Measurements from ENCODE around the gene PLD6.

The PLD6 gene

GRCh38 chr17:17176341-17176740 lies 29.8 kb downstream of the PLD6 start:
- H4K8ac ChIP-seq (ENCODE audit: low read depth, low read length): no peak overlapping the region
- H3K4me1 ChIP-seq (ENCODE audit: control insufficient read depth, low read depth, low read length): no peaks in the 10 kb centered on the region
- no peak overlapping the region for H3K4ac ChIP-seq (ENCODE audit: low read depth, low read length)
- no peaks in the 10 kb centered on the region for H3K27me3 ChIP-seq (ENCODE audit: insufficient read depth, low read length, poor library complexity)
- no CpG with 5 or more reads among the region's 12 CpGs for WGBS (ENCODE audit: extremely low coverage, insufficient coverage, low lambda C conversion rate)
- H3K23ac ChIP-seq (ENCODE audit: low read length): no peak overlapping the region
- no peaks in the 10 kb centered on the region for H3K79me2 ChIP-seq (ENCODE audit: control insufficient read depth, insufficient read depth, low read length)
- no peak overlapping the region for H3K4me3 ChIP-seq (ENCODE audit: low read length)
- H3K56ac ChIP-seq (ENCODE audit: low read length): no peak overlapping the region
- DNase-seq: no peak
- no peaks in the 10 kb centered on the region for H3K79me1 ChIP-seq (ENCODE audit: low read length)
- H2BK5ac ChIP-seq (ENCODE audit: low read length): no peak overlapping the region
- peaks cover 30% of the 10 kb centered on the region for H3K36me3 ChIP-seq (ENCODE audit: control insufficient read depth, insufficient read depth, low read length)
- H2AK5ac ChIP-seq (ENCODE audit: low read length): no peak overlapping the region
- H4K5ac ChIP-seq (ENCODE audit: low read length): no peak overlapping the region
- H3K18ac ChIP-seq (ENCODE audit: low read length): no peak overlapping the region
- H3K4me2 ChIP-seq (ENCODE audit: low read length): no peak overlapping the region
- no peak overlapping the region for H2BK120ac ChIP-seq (ENCODE audit: low read depth, low read length)
- no peak overlapping the region for H3K9ac ChIP-seq (ENCODE audit: low read length)
- H2BK15ac ChIP-seq (replicated peaks; ENCODE audit: low read depth): no peak overlapping the region
- H3K27ac ChIP-seq (ENCODE audit: low read depth, low read length): no peak overlapping the region

- Histone ChIP-seq H3K4me3 (ENCODE audit: low read length) (no peak overlapping the region), H3K18ac (ENCODE audit: low read length) (no peak overlapping the region), H2AK5ac (ENCODE audit: low read length) (no peak overlapping the region), H3K79me1 (ENCODE audit: low read length) (no peaks in the 10 kb centered on the region), H3K4me1 (ENCODE audit: control insufficient read depth, low read depth, low read length) (no peaks in the 10 kb centered on the region), H2BK5ac (ENCODE audit: low read length) (no peak overlapping the region), H3K27ac (ENCODE audit: low read depth, low read length) (no peak overlapping the region), H3K36me3 (ENCODE audit: control insufficient read depth, insufficient read depth, low read length) (peaks cover 30% of the 10 kb centered on the region), H3K27me3 (ENCODE audit: insufficient read depth, low read length, poor library complexity) (no peaks in the 10 kb centered on the region), H2BK120ac (ENCODE audit: low read depth, low read length) (no peak overlapping the region), H3K4me2 (ENCODE audit: low read length) (no peak overlapping the region), H3K56ac (ENCODE audit: low read length) (no peak overlapping the region), H3K23ac (ENCODE audit: low read length) (no peak overlapping the region), H4K5ac (ENCODE audit: low read length) (no peak overlapping the region), H2BK15ac (replicated peaks; ENCODE audit: low read depth) (no peak overlapping the region), H3K9ac (ENCODE audit: low read length) (no peak overlapping the region), H3K4ac (ENCODE audit: low read depth, low read length) (no peak overlapping the region), H4K8ac (ENCODE audit: low read depth, low read length) (no peak overlapping the region), H3K79me2 (ENCODE audit: control insufficient read depth, insufficient read depth, low read length) (no peaks in the 10 kb centered on the region)
- DNase-seq: no peak
- no CpG with 5 or more reads among the region's 12 CpGs for WGBS (ENCODE audit: extremely low coverage, insufficient coverage, low lambda C conversion rate)
Observed at GRCh38 chr17:17175917-17176316, 30.2 kb downstream of the PLD6 start.

GRCh38 chr17:17175340-17175739 lies 30.8 kb downstream of the PLD6 start:
- no peak overlapping the region for H3K4ac ChIP-seq (ENCODE audit: low read depth, low read length)
- H2BK120ac ChIP-seq (ENCODE audit: low read depth, low read length): no peak overlapping the region
- H3K4me2 ChIP-seq (ENCODE audit: low read length): no peak overlapping the region
- no peaks in the 10 kb centered on the region for H3K79me1 ChIP-seq (ENCODE audit: low read length)
- no peak overlapping the region for H4K5ac ChIP-seq (ENCODE audit: low read length)
- no peak overlapping the region for H2BK5ac ChIP-seq (ENCODE audit: low read length)
- H3K36me3 ChIP-seq (ENCODE audit: control insufficient read depth, insufficient read depth, low read length): peaks cover 30% of the 10 kb centered on the region
- no peaks in the 10 kb centered on the region for H3K79me2 ChIP-seq (ENCODE audit: control insufficient read depth, insufficient read depth, low read length)
- no peaks in the 10 kb centered on the region for H3K27me3 ChIP-seq (ENCODE audit: insufficient read depth, low read length, poor library complexity)
- no peak overlapping the region for H3K18ac ChIP-seq (ENCODE audit: low read length)
- no peak overlapping the region for H2AK5ac ChIP-seq (ENCODE audit: low read length)
- H3K27ac ChIP-seq (ENCODE audit: low read depth, low read length): no peak overlapping the region
- H2BK15ac ChIP-seq (replicated peaks; ENCODE audit: low read depth): no peak overlapping the region
- no peaks in the 10 kb centered on the region for H3K4me1 ChIP-seq (ENCODE audit: control insufficient read depth, low read depth, low read length)
- no peak overlapping the region for H3K4me3 ChIP-seq (ENCODE audit: low read length)
- no peak for DNase-seq
- H3K56ac ChIP-seq (ENCODE audit: low read length): no peak overlapping the region
- no peak overlapping the region for H3K9ac ChIP-seq (ENCODE audit: low read length)
- no CpG with 5 or more reads among the region's 8 CpGs for WGBS (ENCODE audit: extremely low coverage, insufficient coverage, low lambda C conversion rate)
- no peak overlapping the region for H3K23ac ChIP-seq (ENCODE audit: low read length)
- H4K8ac ChIP-seq (ENCODE audit: low read depth, low read length): no peak overlapping the region

- Histone ChIP-seq H2AK5ac (ENCODE audit: low read length) (no peak overlapping the region), H3K36me3 (ENCODE audit: control insufficient read depth, insufficient read depth, low read length) (peaks cover 25% of the 10 kb centered on the region), H4K8ac (ENCODE audit: low read depth, low read length) (no peak overlapping the region), H3K4me1 (ENCODE audit: control insufficient read depth, low read depth, low read length) (no peaks in the 10 kb centered on the region), H3K18ac (ENCODE audit: low read length) (no peak overlapping the region), H3K9ac (ENCODE audit: low read length) (no peak overlapping the region), H2BK15ac (replicated peaks; ENCODE audit: low read depth) (no peak overlapping the region), H3K27ac (ENCODE audit: low read depth, low read length) (no peak overlapping the region), H3K4me2 (ENCODE audit: low read length) (no peak overlapping the region), H2BK120ac (ENCODE audit: low read depth, low read length) (no peak overlapping the region), H3K23ac (ENCODE audit: low read length) (no peak overlapping the region), H2BK5ac (ENCODE audit: low read length) (no peak overlapping the region), H3K27me3 (ENCODE audit: insufficient read depth, low read length, poor library complexity) (no peaks in the 10 kb centered on the region), H3K4me3 (ENCODE audit: low read length) (no peak overlapping the region), H3K4ac (ENCODE audit: low read depth, low read length) (no peak overlapping the region), H3K56ac (ENCODE audit: low read length) (no peak overlapping the region), H3K79me2 (ENCODE audit: control insufficient read depth, insufficient read depth, low read length) (no peaks in the 10 kb centered on the region), H3K79me1 (ENCODE audit: low read length) (no peaks in the 10 kb centered on the region), H4K5ac (ENCODE audit: low read length) (no peak overlapping the region)
- no peak for DNase-seq
- no CpG with 5 or more reads among the region's 14 CpGs for WGBS (ENCODE audit: extremely low coverage, insufficient coverage, low lambda C conversion rate)
Observed at GRCh38 chr17:17173921-17174320, 32.2 kb downstream of the PLD6 start.

- H3K79me2 ChIP-seq (ENCODE audit: control insufficient read depth, insufficient read depth, low read length): no peaks in the 10 kb centered on the region
- no peak overlapping the region for H4K8ac ChIP-seq (ENCODE audit: low read depth, low read length)
- H3K27me3 ChIP-seq (ENCODE audit: insufficient read depth, low read length, poor library complexity): no peaks in the 10 kb centered on the region
- peaks cover 25% of the 10 kb centered on the region for H3K36me3 ChIP-seq (ENCODE audit: control insufficient read depth, insufficient read depth, low read length)
- H2BK5ac ChIP-seq (ENCODE audit: low read length): no peak overlapping the region
- DNase-seq: no peak
- no peak overlapping the region for H3K4me2 ChIP-seq (ENCODE audit: low read length)
- no peak overlapping the region for H3K23ac ChIP-seq (ENCODE audit: low read length)
- H3K4ac ChIP-seq (ENCODE audit: low read depth, low read length): no peak overlapping the region
- no peaks in the 10 kb centered on the region for H3K79me1 ChIP-seq (ENCODE audit: low read length)
- no peak overlapping the region for H3K18ac ChIP-seq (ENCODE audit: low read length)
- H2BK15ac ChIP-seq (replicated peaks; ENCODE audit: low read depth): no peak overlapping the region
- WGBS (ENCODE audit: extremely low coverage, insufficient coverage, low lambda C conversion rate): no CpG with 5 or more reads among the region's 9 CpGs
- H2BK120ac ChIP-seq (ENCODE audit: low read depth, low read length): no peak overlapping the region
- no peak overlapping the region for H3K9ac ChIP-seq (ENCODE audit: low read length)
- H3K4me3 ChIP-seq (ENCODE audit: low read length): no peak overlapping the region
- no peak overlapping the region for H4K5ac ChIP-seq (ENCODE audit: low read length)
- no peak overlapping the region for H2AK5ac ChIP-seq (ENCODE audit: low read length)
- H3K56ac ChIP-seq (ENCODE audit: low read length): no peak overlapping the region
- no peak overlapping the region for H3K27ac ChIP-seq (ENCODE audit: low read depth, low read length)
- no peaks in the 10 kb centered on the region for H3K4me1 ChIP-seq (ENCODE audit: control insufficient read depth, low read depth, low read length)
Observed at GRCh38 chr17:17172990-17173389, 33.1 kb downstream of the PLD6 start.

Data from mesendoderm (in vitro differentiated cells).